DOHH2 (cell line): ENCODE results near the gene IRF4.

ENCODE experiments used
- EZH2phosphoT487 ChIP-seq: fragments of 200-600 bp; sonication (generic); IDR thresholded peaks from 2 replicates; pipeline ENCODE4 v1.6.1; 2017; ENCODE audit warnings: borderline replicate concordance, mild to moderate bottlenecking, antibody characterized with exemption, low read length, moderate library complexity, mixed read lengths
- TF ChIP-seq, protein P1 (sequence below): fragments of 200-600 bp; sonication (generic); IDR thresholded peaks from one replicate; pipeline ENCODE4 v1.5.1; 2014; ENCODE audit warnings: antibody characterized with exemption, mild to moderate bottlenecking, low read depth, low read length; ENCODE audit not compliant: poor library complexity, severe bottlenecking

DNA sequence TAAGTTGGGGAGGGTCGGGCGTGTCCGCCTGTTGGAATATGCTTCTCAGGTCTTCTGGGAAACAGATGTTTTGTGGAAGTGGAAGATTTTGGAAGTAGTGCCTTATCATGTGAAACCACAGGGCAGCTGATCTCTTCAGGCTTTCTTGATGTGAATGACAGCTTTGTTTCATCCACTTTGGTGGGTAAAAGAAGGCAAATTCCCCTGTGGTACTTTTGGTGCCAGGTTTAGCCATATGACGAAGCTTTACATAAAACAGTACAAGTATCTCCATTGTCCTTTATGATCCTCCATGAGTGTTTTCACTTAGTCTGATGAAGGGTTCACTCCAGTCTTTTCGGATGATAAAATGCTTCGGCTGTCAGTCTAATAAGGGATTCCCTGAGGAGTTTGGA is 4.6 kb downstream of the IRF4 start:
- TF ChIP-seq, protein P1, sequence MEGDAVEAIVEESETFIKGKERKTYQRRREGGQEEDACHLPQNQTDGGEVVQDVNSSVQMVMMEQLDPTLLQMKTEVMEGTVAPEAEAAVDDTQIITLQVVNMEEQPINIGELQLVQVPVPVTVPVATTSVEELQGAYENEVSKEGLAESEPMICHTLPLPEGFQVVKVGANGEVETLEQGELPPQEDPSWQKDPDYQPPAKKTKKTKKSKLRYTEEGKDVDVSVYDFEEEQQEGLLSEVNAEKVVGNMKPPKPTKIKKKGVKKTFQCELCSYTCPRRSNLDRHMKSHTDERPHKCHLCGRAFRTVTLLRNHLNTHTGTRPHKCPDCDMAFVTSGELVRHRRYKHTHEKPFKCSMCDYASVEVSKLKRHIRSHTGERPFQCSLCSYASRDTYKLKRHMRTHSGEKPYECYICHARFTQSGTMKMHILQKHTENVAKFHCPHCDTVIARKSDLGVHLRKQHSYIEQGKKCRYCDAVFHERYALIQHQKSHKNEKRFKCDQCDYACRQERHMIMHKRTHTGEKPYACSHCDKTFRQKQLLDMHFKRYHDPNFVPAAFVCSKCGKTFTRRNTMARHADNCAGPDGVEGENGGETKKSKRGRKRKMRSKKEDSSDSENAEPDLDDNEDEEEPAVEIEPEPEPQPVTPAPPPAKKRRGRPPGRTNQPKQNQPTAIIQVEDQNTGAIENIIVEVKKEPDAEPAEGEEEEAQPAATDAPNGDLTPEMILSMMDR, result no peak
- no peak for TF ChIP-seq EZH2phosphoT487
